Measurements from ENCODE around the gene SPTSSB. TPM values are rescaled to one million over a fixed set of nuclear protein-coding genes. Genes with fewer than 3 reads are reported as not detected.

SPTSSB gene
- total and polyA plus RNA-seq, 7 donors: 0.09 to 6.0 (median 0.46) TPM; not detected in 4

DNA sequence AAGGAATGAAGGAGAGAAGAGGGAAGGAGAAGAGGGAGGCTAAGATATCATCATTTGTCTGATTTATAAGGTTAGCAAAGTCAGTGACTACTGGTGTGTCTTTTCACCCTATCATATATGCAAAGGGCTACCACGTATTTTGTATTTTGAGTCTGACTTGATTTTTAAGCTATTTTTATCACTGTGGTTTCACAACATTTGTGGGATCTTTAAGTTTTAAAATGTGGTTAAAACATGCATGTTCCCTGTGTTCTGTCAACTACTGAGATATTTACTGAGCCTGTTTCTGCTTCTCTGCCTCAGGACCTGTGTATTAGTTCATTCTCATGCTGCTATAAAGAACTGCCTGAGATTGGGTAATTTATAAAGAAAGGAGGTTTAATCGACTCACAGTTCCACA lies 22.5 kb upstream of the SPTSSB start:
- H3K27ac ChIP-seq: no peak overlapping the region
- no peak for TF ChIP-seq CTCF (IDR thresholded peaks at IDR 0.05)
- no peak for TF ChIP-seq POLR2A (IDR thresholded peaks at IDR 0.05)
- no peak for TF ChIP-seq POLR2AphosphoS5 (IDR thresholded peaks at IDR 0.05)
- no peak for TF ChIP-seq EP300 (IDR thresholded peaks at IDR 0.05)
- intact Hi-C loops (cut with DNase I): no loop called here
- 57 to 66% methylated on average over 2 of the region's 2 CpGs for WGBS, 2 donors
- no peak for DNase-seq
- H3K4me1 ChIP-seq: no peaks in the 10 kb centered on the region
- no peaks in the 10 kb centered on the region for H3K36me3 ChIP-seq
- no peak overlapping the region for H3K4me3 ChIP-seq
- no peaks in the 10 kb centered on the region for H3K27me3 ChIP-seq
- no peaks in the 10 kb centered on the region for H3K9me3 ChIP-seq

DNA sequence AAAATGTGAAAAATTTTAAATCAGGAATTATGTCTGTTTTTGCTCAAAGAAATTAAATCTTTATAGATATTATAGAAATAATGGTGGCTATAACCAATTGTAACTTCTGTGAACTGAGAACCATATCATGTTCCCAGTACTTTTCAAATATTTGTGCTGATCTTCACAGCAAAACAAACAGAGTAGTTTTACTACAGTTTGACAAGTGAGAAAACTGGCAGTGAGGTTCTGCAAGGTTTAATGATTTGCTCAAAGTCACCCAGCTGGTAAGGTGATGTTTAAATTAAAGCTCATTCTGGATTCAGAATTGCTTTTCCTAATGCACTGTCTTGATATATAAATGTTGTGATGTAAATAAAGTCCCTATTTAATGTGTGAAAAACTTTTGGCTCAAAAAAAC lies 22.0 kb upstream of the SPTSSB start:
- Histone ChIP-seq H3K27ac (no peak overlapping the region), H3K4me1 (no peaks in the 10 kb centered on the region), H3K36me3 (no peaks in the 10 kb centered on the region), H3K4me3 (no peak overlapping the region), H3K9me3 (no peaks in the 10 kb centered on the region), H3K27me3 (no peaks in the 10 kb centered on the region)
- intact Hi-C loops (cut with DNase I): no loop called here
- no peak for DNase-seq
- no peak for TF ChIP-seq CTCF (IDR thresholded peaks at IDR 0.05)

GRCh38 chr3:161392853-161393252 lies 21.5 kb upstream of the SPTSSB start:
- H3K36me3 ChIP-seq: no peaks in the 10 kb centered on the region
- H3K4me1 ChIP-seq: no peaks in the 10 kb centered on the region
- intact Hi-C loops (cut with DNase I): no loop called here
- no peak for DNase-seq
- no peak for TF ChIP-seq CTCF (IDR thresholded peaks at IDR 0.05)
- TF ChIP-seq POLR2A (IDR thresholded peaks at IDR 0.05): no peak
- no peak for TF ChIP-seq POLR2AphosphoS5 (IDR thresholded peaks at IDR 0.05)
- no peak for TF ChIP-seq EP300 (IDR thresholded peaks at IDR 0.05)
- 36 to 73% methylated on average over 1 of the region's 1 CpG for WGBS, 2 donors
- H3K27me3 ChIP-seq: no peaks in the 10 kb centered on the region
- no peak overlapping the region for H3K27ac ChIP-seq
- H3K4me3 ChIP-seq: no peak overlapping the region
- no peaks in the 10 kb centered on the region for H3K9me3 ChIP-seq

- no peaks in the 10 kb centered on the region for H3K9me3 ChIP-seq
- 24 to 65% methylated on average over 2 of the region's 2 CpGs for WGBS, 2 donors
- H3K27ac ChIP-seq: no peak overlapping the region
- intact Hi-C loops (cut with DNase I): no loop called here
- TF ChIP-seq POLR2AphosphoS5 (IDR thresholded peaks at IDR 0.05) (no peak), CTCF (IDR thresholded peaks at IDR 0.05) (no peak), POLR2A (IDR thresholded peaks at IDR 0.05) (no peak), EP300 (IDR thresholded peaks at IDR 0.05) (no peak)
- no peaks in the 10 kb centered on the region for H3K27me3 ChIP-seq
- no peak overlapping the region for H3K4me3 ChIP-seq
- H3K36me3 ChIP-seq: no peaks in the 10 kb centered on the region
- DNase-seq: no peak
- H3K4me1 ChIP-seq: no peaks in the 10 kb centered on the region
Measured at GRCh38 chr3:161390200-161390599, 18.9 kb upstream of the SPTSSB start.

GRCh38 chr3:161389445-161390035 lies 18.2 kb upstream of the SPTSSB start:
- no peak for DNase-seq
- intact Hi-C loops (cut with DNase I): no loop called here
- no peak for TF ChIP-seq POLR2AphosphoS5 (IDR thresholded peaks at IDR 0.05)
- TF ChIP-seq EP300 (IDR thresholded peaks at IDR 0.05): no peak
- TF ChIP-seq CTCF (IDR thresholded peaks at IDR 0.05): no peak
- TF ChIP-seq POLR2A (IDR thresholded peaks at IDR 0.05): no peak

More at GRCh38 chr3:161389445-161390035, 18.2 kb upstream of the SPTSSB start:
- H3K27me3 ChIP-seq: no peaks in the 10 kb centered on the region
- H3K4me3 ChIP-seq: no peak overlapping the region
- no peaks in the 10 kb centered on the region for H3K9me3 ChIP-seq
- no peaks in the 10 kb centered on the region for H3K4me1 ChIP-seq
- no peaks in the 10 kb centered on the region for H3K36me3 ChIP-seq
- no peak overlapping the region for H3K27ac ChIP-seq
- 94 to 98% methylated on average over 3 of the region's 3 CpGs for WGBS, 2 donors
